Inferior parietal cortex (tissue), 1 donor: ENCODE data around the gene CENPF.
"Not testable (repeated sequence)": the region's sequence is repeated elsewhere in the genome, so short reads cannot be mapped to it uniquely, and the experiment has no call there.

Experiments
- DNase-seq: peaks from one replicate; pipeline ENCODE4 v3.0.0-alpha.2; 2016; ENCODE audit errors: extremely low spot score

The CENPF gene

GRCh38 chr1:214658785-214659184 lies 55.8 kb downstream of the CENPF start:
- no peak for DNase-seq

GRCh38 chr1:214660190-214660589 lies 57.2 kb downstream of the CENPF start:
- no peak for DNase-seq

GRCh38 chr1:214660900-214661299 lies 57.9 kb downstream of the CENPF start:
- peak; percentile 86 for DNase-seq

GRCh38 chr1:214662223-214662785 lies 59.3 kb downstream of the CENPF start:
- DNase-seq: no peak

GRCh38 chr1:214664651-214665433 lies 61.8 kb downstream of the CENPF start:
- no peak for DNase-seq

- no peak for DNase-seq
Observed at GRCh38 chr1:214665606-214666110, 62.7 kb downstream of the CENPF start.

GRCh38 chr1:214666674-214667073 lies 63.7 kb downstream of the CENPF start:
- DNase-seq: no peak

- no peak for DNase-seq
Observed at GRCh38 chr1:214670098-214670497, 67.1 kb downstream of the CENPF start.

- DNase-seq: not testable (repeated sequence)
Observed at GRCh38 chr1:214673029-214673428, 70.0 kb downstream of the CENPF start.

- DNase-seq: no peak
Observed at GRCh38 chr1:214673576-214673975, 70.6 kb downstream of the CENPF start.

- not testable (repeated sequence) for DNase-seq
Observed at GRCh38 chr1:214675524-214675923, 72.5 kb downstream of the CENPF start.

- no peak for DNase-seq
Observed at GRCh38 chr1:214676747-214677146, 73.8 kb downstream of the CENPF start.

GRCh38 chr1:214677945-214678344 lies 75.0 kb downstream of the CENPF start:
- no peak for DNase-seq

GRCh38 chr1:214678386-214678785 lies 75.4 kb downstream of the CENPF start:
- DNase-seq: no peak

- DNase-seq: no peak
Observed at GRCh38 chr1:214683621-214684020, 80.6 kb downstream of the CENPF start.

- no peak for DNase-seq
Observed at GRCh38 chr1:214685906-214686305, 82.9 kb downstream of the CENPF start.

- no peak for DNase-seq
Observed at GRCh38 chr1:214686497-214686896, 83.5 kb downstream of the CENPF start.

- DNase-seq: no peak
Observed at GRCh38 chr1:214688891-214689290, 85.9 kb downstream of the CENPF start.

- no peak for DNase-seq
Observed at GRCh38 chr1:214694769-214695168, 91.8 kb downstream of the CENPF start.

- DNase-seq: no peak
Observed at GRCh38 chr1:214698559-214698958, 95.6 kb downstream of the CENPF start.

GRCh38 chr1:214700437-214700836 lies 97.4 kb downstream of the CENPF start:
- no peak for DNase-seq

GRCh38 chr1:214702556-214702955 lies 99.6 kb downstream of the CENPF start:
- DNase-seq: no peak
